Calu3 (cell line): ENCODE measurements around the gene TNS1. TPM values are rescaled to one million over a fixed set of nuclear protein-coding genes. Genes with fewer than 3 reads are reported as not detected.

ENCODE experiments used
- BruUV-seq: library from RNA; stranded (reverse); fragments of 400-500 nt; replicated peaks from 2 replicates; lab custom pipeline; 2021; lab: Mats Ljungman, UMichigan
- CTCF ChIA-PET: fragments of 300-600 bp; sonication (Branson Sonifier 250); formaldehyde crosslinking; loops from one replicate; lab custom pipeline; 2022; ENCODE audit warnings: antibody characterized with exemption; lab: Charles Lee
- DNase-seq: peaks from one replicate; pipeline ENCODE4 v3.0.0; 2022
- H3K27ac Mint-ChIP-seq: one replicate; pipeline ENCODE4 v1.8.0; 2022; ENCODE audit warnings: mixed read lengths; ENCODE audit not compliant: unreplicated experiment
- H3K27me3 Mint-ChIP-seq: one replicate; pipeline ENCODE4 v1.8.0; 2022; ENCODE audit warnings: mixed read lengths; ENCODE audit not compliant: unreplicated experiment
- H3K36me3 Mint-ChIP-seq: one replicate; pipeline ENCODE4 v1.8.0; 2022; ENCODE audit warnings: mild to moderate bottlenecking, moderate library complexity, mixed read lengths; ENCODE audit not compliant: insufficient read depth, unreplicated experiment
- H3K4me1 Mint-ChIP-seq: one replicate; pipeline ENCODE4 v1.8.0; 2022; ENCODE audit warnings: mild to moderate bottlenecking, low read depth, mixed read lengths; ENCODE audit not compliant: unreplicated experiment
- H3K4me3 Mint-ChIP-seq: one replicate; pipeline ENCODE4 v1.8.0; 2022; ENCODE audit warnings: mild to moderate bottlenecking, low read depth, moderate library complexity, mixed read lengths; ENCODE audit not compliant: unreplicated experiment
- H3K9me3 Mint-ChIP-seq: one replicate; pipeline ENCODE4 v1.8.0; 2022; ENCODE audit warnings: low read depth, mixed read lengths; ENCODE audit not compliant: unreplicated experiment
- intact Hi-C: fragments of 100-400 bp; cut with micrococcal nuclease; formaldehyde crosslinking; loops from one replicate; pipeline ENCODE4 v1.10.0; 2022; ENCODE audit not compliant: unreplicated experiment
- total RNA-seq: library from RNA; stranded (reverse); gene quantifications from 2 replicates; pipeline ENCODE4 v1.2.3, GENCODE V29; 2022
- TF ChIP-seq, protein P1 (sequence below): fragments of 200-600 bp; IDR thresholded peaks from one replicate; pipeline ENCODE4 v1.8.0; 2022; ENCODE audit warnings: antibody characterized with exemption; ENCODE audit not compliant: unreplicated experiment

The TNS1 gene
- total RNA-seq, 1 experiment from 2014 or later: 2.2 TPM

DNA sequence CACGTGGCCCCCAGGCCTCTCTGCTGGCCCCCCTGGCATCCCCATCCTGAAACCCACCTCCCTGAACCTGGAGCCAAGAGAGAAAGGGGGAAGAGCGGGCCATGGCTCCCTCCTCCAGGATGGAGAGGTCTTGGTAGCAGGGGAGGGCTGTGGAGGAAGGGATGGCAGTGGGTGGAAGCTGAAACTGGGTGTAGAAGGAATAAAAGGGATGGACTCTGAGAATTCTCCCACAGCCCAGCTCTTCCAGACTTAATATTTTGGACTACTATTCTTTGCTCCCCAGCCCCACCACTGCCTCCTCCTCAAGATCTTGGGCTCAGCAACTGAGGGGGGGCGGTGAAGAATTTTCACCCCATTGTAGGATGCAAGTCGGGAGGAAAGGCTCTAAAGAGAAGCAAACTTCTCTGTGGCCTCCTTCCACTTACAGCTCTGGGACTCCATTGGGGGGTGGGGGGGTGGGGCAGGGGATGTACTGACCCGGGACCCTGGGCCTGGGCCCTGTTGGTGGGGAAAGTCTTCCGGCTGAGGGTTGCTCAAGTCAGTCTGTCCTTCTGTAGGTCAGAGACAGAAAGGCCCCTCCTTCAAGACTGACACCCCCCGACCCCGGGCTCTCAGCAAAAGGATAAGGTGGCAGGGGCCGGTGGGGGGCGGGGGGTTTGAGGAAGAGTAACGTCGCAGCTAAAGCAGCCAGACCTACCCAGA lies 501 bp downstream of the TNS1 start:
- CTCF ChIA-PET: no interaction called here
- H3K9me3 Mint-ChIP-seq: no peaks in the 10 kb centered on the region
- no peaks in the 10 kb centered on the region for H3K36me3 Mint-ChIP-seq
- BruUV-seq: no TSS peak
- no peak overlapping the region for H3K27ac Mint-ChIP-seq
- intact Hi-C loops: no loop called here
- TF ChIP-seq, protein P1, sequence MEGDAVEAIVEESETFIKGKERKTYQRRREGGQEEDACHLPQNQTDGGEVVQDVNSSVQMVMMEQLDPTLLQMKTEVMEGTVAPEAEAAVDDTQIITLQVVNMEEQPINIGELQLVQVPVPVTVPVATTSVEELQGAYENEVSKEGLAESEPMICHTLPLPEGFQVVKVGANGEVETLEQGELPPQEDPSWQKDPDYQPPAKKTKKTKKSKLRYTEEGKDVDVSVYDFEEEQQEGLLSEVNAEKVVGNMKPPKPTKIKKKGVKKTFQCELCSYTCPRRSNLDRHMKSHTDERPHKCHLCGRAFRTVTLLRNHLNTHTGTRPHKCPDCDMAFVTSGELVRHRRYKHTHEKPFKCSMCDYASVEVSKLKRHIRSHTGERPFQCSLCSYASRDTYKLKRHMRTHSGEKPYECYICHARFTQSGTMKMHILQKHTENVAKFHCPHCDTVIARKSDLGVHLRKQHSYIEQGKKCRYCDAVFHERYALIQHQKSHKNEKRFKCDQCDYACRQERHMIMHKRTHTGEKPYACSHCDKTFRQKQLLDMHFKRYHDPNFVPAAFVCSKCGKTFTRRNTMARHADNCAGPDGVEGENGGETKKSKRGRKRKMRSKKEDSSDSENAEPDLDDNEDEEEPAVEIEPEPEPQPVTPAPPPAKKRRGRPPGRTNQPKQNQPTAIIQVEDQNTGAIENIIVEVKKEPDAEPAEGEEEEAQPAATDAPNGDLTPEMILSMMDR: no peak
- DNase-seq: no peak
- H3K4me1 Mint-ChIP-seq: peaks cover under 1% of the 10 kb centered on the region
- H3K4me3 Mint-ChIP-seq: no peak overlapping the region
- H3K27me3 Mint-ChIP-seq: peaks cover 94% of the 10 kb centered on the region

DNA sequence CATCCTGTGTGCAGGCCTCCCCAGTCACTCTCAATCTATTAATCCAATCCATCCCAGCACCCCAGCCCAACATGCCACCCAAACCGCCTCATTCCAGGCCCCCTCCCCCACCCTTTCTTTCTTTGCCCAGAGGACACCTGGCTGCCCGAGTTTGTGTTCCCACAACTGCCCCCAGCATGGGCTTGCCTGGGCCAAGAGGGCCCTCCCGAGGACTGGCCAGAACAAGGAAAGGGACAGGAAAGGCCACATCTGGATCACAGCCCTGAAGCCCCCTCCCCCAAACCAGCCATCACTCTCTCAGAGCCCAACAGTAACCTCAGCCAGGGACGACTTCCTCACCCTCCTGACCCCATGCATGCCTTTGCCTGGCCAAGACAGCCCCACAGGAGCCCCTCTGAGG lies 1.2 kb downstream of the TNS1 start:
- peaks cover 7% of the 10 kb centered on the region for H3K4me1 Mint-ChIP-seq
- CTCF ChIA-PET: no interaction called here
- intact Hi-C loops: no loop called here
- no peak for DNase-seq
- TF ChIP-seq, protein P1: no peak
- H3K36me3 Mint-ChIP-seq: no peaks in the 10 kb centered on the region
- H3K4me3 Mint-ChIP-seq: no peak overlapping the region
- BruUV-seq: no TSS peak
- H3K27me3 Mint-ChIP-seq: peaks cover 100% of the 10 kb centered on the region
- no peak overlapping the region for H3K27ac Mint-ChIP-seq
- H3K9me3 Mint-ChIP-seq: no peaks in the 10 kb centered on the region

DNA sequence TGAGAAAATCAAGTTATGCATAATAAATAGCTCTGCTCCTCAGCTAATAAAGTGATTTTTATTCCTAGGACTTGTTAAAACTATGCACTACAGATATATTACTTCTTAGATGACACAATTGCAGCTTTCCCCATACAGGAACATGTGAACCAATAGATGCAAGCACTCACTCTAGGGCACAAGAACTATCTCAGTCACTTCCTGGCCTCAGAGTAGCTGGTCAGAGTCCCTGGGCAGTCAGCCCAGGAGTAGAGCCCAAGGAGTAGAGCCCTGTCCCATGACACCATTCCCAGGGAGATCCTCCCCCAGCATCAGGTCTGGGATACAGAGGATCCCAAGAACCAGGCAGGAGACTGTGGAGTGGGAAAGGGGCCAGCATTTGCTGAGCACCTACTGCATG lies 2.7 kb downstream of the TNS1 start:
- Mint-ChIP-seq H3K27me3 (peaks cover 90% of the 10 kb centered on the region), H3K4me1 (peaks cover 12% of the 10 kb centered on the region), H3K36me3 (no peaks in the 10 kb centered on the region), H3K4me3 (no peak overlapping the region), H3K27ac (no peak overlapping the region), H3K9me3 (no peaks in the 10 kb centered on the region)
- CTCF ChIA-PET: interaction anchor here (0.6 kb wide), 1 partner anchor 53 kb away, joined by 3 read pairs; no protein-coding TSS in a partner anchor
- TF ChIP-seq, protein P1: no peak
- DNase-seq: no peak
- BruUV-seq: no TSS peak
- intact Hi-C loops: no loop called here

DNA sequence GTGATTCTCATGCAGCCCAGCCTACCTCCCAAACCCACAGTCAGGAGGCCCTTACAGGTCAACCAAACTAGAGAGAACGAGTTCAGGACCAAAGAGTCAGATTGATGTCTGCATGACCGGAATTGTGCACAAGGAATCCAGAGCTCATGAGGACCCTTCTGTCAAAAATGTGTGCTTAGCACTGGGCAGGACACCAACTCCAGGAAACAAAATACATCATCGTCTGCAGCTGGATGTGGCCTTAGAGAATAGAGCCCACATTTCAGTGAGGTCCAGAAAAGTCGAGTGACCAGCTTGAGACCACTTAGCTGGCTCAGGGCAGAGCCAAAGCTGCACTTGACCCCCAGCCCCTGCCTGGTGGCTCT lies 3.2 kb downstream of the TNS1 start:
- intact Hi-C loops: no loop called here
- TF ChIP-seq, protein P1: no peak
- BruUV-seq: no TSS peak
- H3K4me3 Mint-ChIP-seq: no peak overlapping the region
- no peak for DNase-seq
- H3K4me1 Mint-ChIP-seq: peaks cover 12% of the 10 kb centered on the region
- H3K27ac Mint-ChIP-seq: no peak overlapping the region
- H3K27me3 Mint-ChIP-seq: peaks cover 85% of the 10 kb centered on the region
- no peaks in the 10 kb centered on the region for H3K9me3 Mint-ChIP-seq
- CTCF ChIA-PET: interaction anchor here (0.6 kb wide), 1 partner anchor 54 kb away, joined by 3 read pairs; no protein-coding TSS in a partner anchor
- H3K36me3 Mint-ChIP-seq: no peaks in the 10 kb centered on the region
